Measurements from ENCODE around the gene CEACAM20.

DNA sequence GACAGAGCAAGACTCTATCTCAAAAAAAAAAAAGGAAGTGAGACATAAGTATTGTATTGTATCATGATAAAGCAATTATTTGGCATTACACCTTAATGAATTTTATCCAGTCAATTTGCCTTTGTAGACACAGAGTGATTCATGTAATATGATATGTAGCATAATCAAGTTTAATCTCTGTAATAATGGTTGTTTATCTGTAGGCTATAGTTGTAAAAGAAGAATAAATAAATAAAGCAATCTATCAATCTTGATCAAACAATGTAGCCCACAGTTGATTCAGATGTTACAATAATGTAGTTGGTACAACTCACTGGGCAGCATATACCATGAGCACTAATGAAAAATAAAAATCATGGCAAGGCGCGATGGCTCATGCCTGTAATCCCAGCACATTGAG is 28.5 kb upstream of the CEACAM20 start:
- TF ChIP-seq CTCF (IDR thresholded peaks at IDR 0.05): no peak
- TF ChIP-seq POLR2AphosphoS5 (IDR thresholded peaks at IDR 0.05; ENCODE audit: insufficient read depth in 1 of 2, low read depth in 1 of 2): no peak

Measured in vagina (tissue), 2 donors.